Skeletal muscle satellite cell (primary cell): ENCODE measurements around the gene SERPINH1.

Experiments
- H3K27me3 ChIP-seq: 2 replicates; pipeline ENCODE4 v1.7.0; 2013; ENCODE audit warnings: low read length; ENCODE audit not compliant: control insufficient read depth, insufficient read depth
- H3K36me3 ChIP-seq: 2 replicates; pipeline ENCODE4 v1.7.0; 2013; ENCODE audit warnings: mild to moderate bottlenecking, control low read depth, low read length; ENCODE audit not compliant: insufficient read depth
- H3K4me1 ChIP-seq: 2 replicates; pipeline ENCODE4 v1.7.0; 2013; ENCODE audit warnings: low read length; ENCODE audit not compliant: control insufficient read depth, insufficient read depth
- H3K4me2 ChIP-seq: 2 replicates; pipeline ENCODE4 v1.7.0; 2013; ENCODE audit warnings: mild to moderate bottlenecking, low read length
- H3K4me3 ChIP-seq: 2 replicates; pipeline ENCODE4 v1.7.0; 2013; ENCODE audit warnings: low read length
- H3K9ac ChIP-seq: 2 replicates; pipeline ENCODE4 v1.7.0; 2013; ENCODE audit warnings: mild to moderate bottlenecking, low read depth, low read length, moderate library complexity
- H3K9me3 ChIP-seq: replicated peaks from 2 replicates; pipeline ENCODE4 v1.7.0; 2013; ENCODE audit warnings: mild to moderate bottlenecking, control low read depth, low read length

The SERPINH1 gene

GRCh38 chr11:75615751-75616150, 53.7 kb downstream of the SERPINH1 start:
- Histone ChIP-seq H3K9ac (no peak overlapping the region), H3K27me3 (peaks cover 21% of the 10 kb centered on the region), H3K4me3 (no peak overlapping the region), H3K9me3 (no peaks in the 10 kb centered on the region), H3K36me3 (no peaks in the 10 kb centered on the region), H3K4me2 (no peak overlapping the region), H3K4me1 (no peaks in the 10 kb centered on the region)

- Histone ChIP-seq H3K36me3 (no peaks in the 10 kb centered on the region), H3K4me2 (no peak overlapping the region), H3K4me1 (no peaks in the 10 kb centered on the region), H3K9me3 (no peaks in the 10 kb centered on the region), H3K27me3 (peaks cover 21% of the 10 kb centered on the region), H3K4me3 (no peak overlapping the region), H3K9ac (no peak overlapping the region)
Observed at GRCh38 chr11:75616281-75616680, 54.2 kb downstream of the SERPINH1 start.
